Measurements from ENCODE around the gene POTEM.
"Not testable (repeated sequence)": the region's sequence is repeated elsewhere in the genome, so short reads cannot be mapped to it uniquely, and the experiment has no call there.

Gene POTEM

GRCh38 chr14:18967134-18967533 lies at the start of gene POTEM:
POTEM (plus strand) TSS chr14:18967434; CDS start chr14:18967486, 52 bp downstream.
- not testable (repeated sequence) for DNase-seq

- DNase-seq, result not testable (repeated sequence)
Observed at GRCh38 chr14:18918345-18918744, 48.9 kb upstream of the POTEM start.

- not testable (repeated sequence) for DNase-seq
Observed at GRCh38 chr14:18920052-18920451, 47.2 kb upstream of the POTEM start.

- DNase-seq, result not testable (repeated sequence)
Observed at GRCh38 chr14:18921055-18921701, 46.1 kb upstream of the POTEM start.

DNA sequence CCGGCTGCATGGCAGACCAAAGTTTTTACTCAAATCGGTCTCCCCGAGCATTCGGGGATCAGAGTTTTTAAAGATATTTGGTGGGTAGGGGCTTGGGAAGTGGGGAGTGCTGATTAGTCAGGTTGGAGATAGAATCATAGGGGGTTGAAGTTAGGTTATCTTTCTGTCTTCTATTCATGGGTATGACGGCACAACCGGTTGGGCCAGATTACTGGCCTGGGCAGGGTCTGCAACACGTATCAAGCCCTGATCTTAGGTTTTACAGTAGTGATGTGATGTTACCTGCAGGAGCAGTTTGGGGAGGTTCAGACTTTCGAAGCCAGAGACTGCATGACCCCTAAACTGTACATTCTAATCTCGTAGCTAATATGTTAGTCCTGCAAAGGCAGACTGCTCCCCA lies 30.4 kb upstream of the POTEM start:
- not testable (repeated sequence) for DNase-seq

DNA sequence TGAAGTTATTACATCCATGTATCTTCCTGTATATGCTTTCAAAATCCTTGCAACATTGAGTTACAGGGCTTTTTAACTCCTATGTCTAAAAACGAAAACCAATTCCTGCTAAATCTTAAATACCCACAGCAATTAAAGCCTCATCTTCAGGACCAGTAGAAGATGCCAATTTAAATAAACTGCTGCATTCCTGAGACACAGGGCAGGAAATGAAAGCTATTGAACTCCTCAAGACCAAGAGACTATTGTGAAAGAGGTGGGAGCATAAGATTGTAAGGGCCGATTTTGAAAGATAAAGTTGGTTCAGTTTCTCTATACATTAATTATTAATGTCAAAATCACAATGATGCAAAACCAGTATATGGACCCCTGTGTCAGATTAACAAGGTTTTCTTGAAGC lies 28.5 kb upstream of the POTEM start:
- DNase-seq, result not testable (repeated sequence)

- not testable (repeated sequence) for DNase-seq
Observed at GRCh38 chr14:18949939-18950338, 17.3 kb upstream of the POTEM start.

DNA sequence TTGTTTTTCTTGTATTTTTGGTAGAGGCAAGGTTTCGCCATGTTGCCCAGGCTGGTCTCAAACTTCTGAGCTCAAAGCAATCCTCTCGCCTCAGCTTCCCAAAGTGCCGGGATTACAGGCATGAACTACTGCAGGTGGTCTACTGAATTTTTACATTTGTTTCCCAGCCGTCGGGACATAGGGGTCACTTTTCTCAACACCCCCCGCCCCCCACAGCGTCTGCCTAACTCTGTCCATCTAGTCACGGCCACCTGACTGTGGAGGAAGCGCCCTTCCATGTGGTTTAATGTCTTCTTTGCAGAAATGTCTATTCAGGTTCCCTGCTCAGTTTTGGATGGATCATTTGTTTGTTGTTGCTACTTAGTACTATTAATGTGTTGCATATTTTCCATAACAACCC lies 14.1 kb upstream of the POTEM start:
- not testable (repeated sequence) for DNase-seq

GRCh38 chr14:18955816-18956215 lies 11.4 kb upstream of the POTEM start:
- not testable (repeated sequence) for DNase-seq

DNA sequence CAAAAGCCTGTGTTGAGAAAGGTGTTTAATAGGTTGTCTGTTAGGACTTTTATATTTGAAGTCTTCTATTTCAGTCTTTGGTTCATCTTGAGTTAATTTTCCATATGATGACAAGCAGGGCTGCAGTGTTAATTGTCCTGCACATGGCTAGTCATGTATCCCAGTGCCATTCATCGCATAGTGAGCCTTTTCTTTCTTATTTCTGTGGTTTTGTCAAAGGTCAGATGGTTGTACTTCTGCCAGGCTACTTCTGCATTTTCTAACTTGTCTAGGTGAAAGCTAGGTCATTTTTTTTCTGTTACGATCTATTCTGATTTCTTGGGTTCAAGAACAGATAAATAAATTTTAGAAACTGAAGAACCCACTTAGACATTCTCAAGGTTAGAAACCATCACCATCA lies 5.7 kb upstream of the POTEM start:
- DNase-seq, result not testable (repeated sequence)

DNA sequence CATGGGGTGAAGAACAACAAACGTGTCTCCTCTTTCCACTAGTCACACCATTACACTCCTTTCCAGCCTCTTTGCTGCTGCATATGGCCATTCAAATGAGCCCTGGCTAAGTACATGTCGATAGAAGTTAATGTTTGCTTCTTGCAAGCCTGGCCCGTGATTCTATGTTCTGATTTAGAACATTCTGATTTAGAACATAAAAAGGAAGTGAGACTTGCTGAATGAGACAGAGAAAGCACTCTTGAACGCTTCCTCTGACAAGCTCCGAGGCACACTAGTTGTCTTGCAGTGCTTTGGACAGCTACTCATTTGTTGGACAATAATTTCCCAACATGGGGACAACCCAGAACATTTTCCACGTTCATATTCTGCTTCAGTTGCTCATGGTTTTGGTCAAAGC lies 5.1 kb upstream of the POTEM start:
- DNase-seq, result not testable (repeated sequence)

DNA sequence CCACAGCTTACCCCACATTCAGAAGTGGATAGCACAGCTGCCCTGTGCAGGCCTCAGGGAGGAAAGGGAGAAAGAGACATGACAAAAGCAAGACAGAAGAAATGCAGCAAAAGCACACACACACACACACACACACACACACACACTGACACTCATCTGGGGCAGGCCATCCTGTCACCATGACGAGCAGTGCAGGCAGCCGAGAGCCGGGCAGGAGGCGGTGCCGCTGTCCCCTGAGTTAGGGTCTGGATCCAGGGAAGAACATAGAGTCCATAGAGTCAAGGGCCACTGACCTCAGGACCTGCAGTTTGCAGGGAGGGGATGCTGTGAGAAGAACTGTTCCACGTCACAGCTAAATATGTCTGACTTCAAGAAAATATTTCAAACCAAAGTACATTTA lies 4.0 kb upstream of the POTEM start:
- DNase-seq, result not testable (repeated sequence)

DNA sequence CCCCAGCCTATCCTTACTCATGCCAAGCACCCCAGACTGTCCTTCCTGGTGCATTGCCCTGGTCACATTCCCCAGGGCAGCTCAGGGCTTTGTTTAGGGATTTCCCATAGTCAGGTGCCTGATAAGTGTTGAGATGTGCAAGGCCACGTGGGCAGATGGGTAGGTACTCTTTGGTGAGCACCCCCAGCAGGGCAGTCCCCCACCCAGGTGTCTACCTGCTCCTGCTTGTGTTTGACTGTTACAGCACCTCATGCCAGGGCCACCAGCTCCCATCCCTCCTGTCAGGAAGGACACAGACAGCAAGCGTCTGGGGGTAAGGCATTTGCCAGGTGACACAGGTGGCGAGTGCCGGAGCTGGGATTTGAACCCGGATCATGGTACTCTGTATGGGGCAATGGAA lies 2.4 kb upstream of the POTEM start:
- DNase-seq, result not testable (repeated sequence)

- not testable (repeated sequence) for DNase-seq
Observed at GRCh38 chr14:19002566-19002965, 35.3 kb downstream of the POTEM start.

GRCh38 chr14:19006490-19006889 lies 39.3 kb downstream of the POTEM start:
- DNase-seq, result not testable (repeated sequence)

DNA sequence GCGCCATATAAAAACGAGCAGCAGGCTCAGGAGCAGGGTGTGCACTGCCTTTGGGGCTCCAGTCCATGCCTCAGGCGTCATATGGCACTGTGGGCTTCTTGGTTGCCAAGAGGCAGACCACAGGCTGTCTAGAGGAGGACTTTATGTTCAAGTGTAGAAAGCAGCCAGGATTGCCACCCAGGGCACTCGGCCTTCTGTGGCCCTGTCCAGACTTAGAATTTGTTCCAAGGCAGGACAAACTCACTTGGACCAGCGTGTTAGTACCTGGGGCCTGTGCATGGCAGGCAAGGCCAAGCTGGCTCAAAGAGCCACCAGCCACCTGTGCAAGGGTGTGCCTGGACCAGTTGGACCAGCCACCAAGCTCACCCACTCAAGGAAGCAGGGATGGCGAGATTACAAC lies 40.4 kb downstream of the POTEM start:
- DNase-seq, result not testable (repeated sequence)

DNA sequence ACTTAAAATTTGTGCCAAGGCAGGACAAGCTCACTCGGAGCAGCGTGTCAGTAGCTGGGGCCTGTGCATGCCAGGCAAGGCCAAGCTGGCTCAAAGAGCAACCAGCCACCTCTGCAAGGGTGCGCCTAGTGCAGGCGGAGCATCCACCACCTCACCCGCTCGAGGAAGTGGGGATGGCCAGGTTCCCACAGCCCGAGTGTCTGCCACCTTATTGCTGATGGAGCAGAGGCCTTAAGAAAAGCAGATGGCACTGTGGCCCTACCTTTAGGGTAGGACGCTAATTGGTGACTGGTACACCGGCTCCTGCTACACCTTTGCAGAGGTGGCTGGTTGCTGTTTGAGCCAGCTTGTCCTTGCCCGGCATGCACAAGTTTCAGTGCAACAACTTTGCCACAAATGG lies 43.8 kb downstream of the POTEM start:
- not testable (repeated sequence) for DNase-seq

- not testable (repeated sequence) for DNase-seq
Observed at GRCh38 chr14:19011703-19012102, 44.5 kb downstream of the POTEM start.

GRCh38 chr14:19015185-19015584 lies 48.0 kb downstream of the POTEM start:
- not testable (repeated sequence) for DNase-seq

GRCh38 chr14:19025080-19025589 lies 57.9 kb downstream of the POTEM start:
- not testable (repeated sequence) for DNase-seq

- not testable (repeated sequence) for DNase-seq
Observed at GRCh38 chr14:19026649-19027351, 59.6 kb downstream of the POTEM start.

GRCh38 chr14:19027895-19028294 lies 60.7 kb downstream of the POTEM start:
- DNase-seq, result not testable (repeated sequence)

DNA sequence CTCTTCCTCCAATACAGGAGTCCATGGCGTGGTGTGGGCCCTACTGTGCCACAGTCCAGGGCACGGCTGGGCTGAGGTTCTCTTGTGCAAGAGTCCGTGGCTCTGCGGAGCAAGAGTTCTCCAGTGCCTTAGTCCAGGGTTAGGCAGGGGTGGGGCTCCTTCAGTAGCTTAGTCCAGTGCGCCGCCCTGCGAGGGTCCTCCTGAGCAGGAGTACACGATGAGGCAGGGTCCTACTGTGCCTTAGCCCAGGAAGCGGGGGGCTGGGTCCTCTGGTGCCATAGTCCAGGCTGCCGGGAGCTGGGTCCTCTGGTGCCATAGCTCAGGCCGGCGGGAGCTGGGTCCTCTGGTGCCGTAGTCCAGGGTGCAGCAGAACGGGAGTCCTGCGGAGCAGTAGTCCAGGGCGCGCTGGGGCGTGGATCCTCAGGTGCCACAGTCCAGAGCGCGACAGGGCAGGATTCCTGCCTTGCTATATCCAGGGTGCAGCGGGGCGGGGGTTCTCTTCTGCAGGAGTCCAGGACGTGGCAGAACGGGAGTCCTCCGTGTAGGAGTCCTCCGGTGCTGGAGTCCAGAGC lies 69.7 kb downstream of the POTEM start:
- not testable (repeated sequence) for DNase-seq

Measured in fibroblast of skin of right biceps (primary cell).